Gastroesophageal sphincter (tissue), 4 donors: ENCODE measurements around the gene VSTM2L. TPM values are rescaled to one million over a fixed set of nuclear protein-coding genes. Genes with fewer than 3 reads are reported as not detected.

Source experiments
- ATAC-seq: fragments of 150-250 bp; one replicate; pipeline ENCODE4 v1.9.1; 2016; ENCODE audit warnings: mild to moderate bottlenecking, moderate library complexity
- H3K27ac ChIP-seq, 4 donors: fragments of 200-600 bp; sonication (generic) in 3 of 4; 1 replicate in 3 of 4; 2 replicates in 1 of 4; pipeline ENCODE4 v1.5.1; 2016 to 2019
- H3K27me3 ChIP-seq: fragments of 200-600 bp; sonication (generic); one replicate; pipeline ENCODE4 v1.5.1; 2019
- H3K36me3 ChIP-seq, 2 donors: fragments of 200-600 bp; sonication (generic); one replicate each; pipeline ENCODE4 v1.5.1; 2019; ENCODE audit warnings: control low read depth in 1 of 2
- H3K4me1 ChIP-seq, 3 donors: fragments of 200-600 bp; sonication (generic); 1 replicate in 2 of 3; 2 replicates in 1 of 3; pipeline ENCODE4 v1.5.1; 2016 to 2019; ENCODE audit warnings: control low read depth in 2 of 3
- H3K4me3 ChIP-seq, 2 donors: fragments of 200-600 bp; sonication (generic); one replicate each; pipeline ENCODE4 v1.5.1; 2019; ENCODE audit warnings: mild to moderate bottlenecking in 1 of 2, moderate library complexity in 1 of 2
- H3K9me3 ChIP-seq, 3 donors: fragments of 200-600 bp; sonication (generic); one replicate each; pipeline ENCODE4 v1.5.1; 2017 to 2019; ENCODE audit warnings: control low read depth in 2 of 3
- CTCF ChIP-seq, 4 experiments: fragments of 200-600 bp in 2 of 4; fragments of 450-650 bp in 2 of 4; sonication (generic) in 1 of 4; IDR thresholded peaks; one replicate each; pipeline ENCODE4 v1.5.1; 2017 to 2019; ENCODE audit warnings: antibody characterized with exemption in 4 of 4, mild to moderate bottlenecking in 2 of 4, moderate library complexity in 2 of 4
- EP300 ChIP-seq: sonication (generic); formaldehyde crosslinking; IDR thresholded peaks from one replicate; pipeline ENCODE4 v1.6.1; 2017; ENCODE audit warnings: antibody characterized with exemption, mild to moderate bottlenecking
- POLR2A ChIP-seq, 2 donors: fragments of 450-650 bp; IDR thresholded peaks; one replicate each; pipeline ENCODE4 v1.6.1; 2017; ENCODE audit warnings: antibody characterized with exemption in 2 of 2, mild to moderate bottlenecking in 2 of 2, moderate library complexity in 1 of 2
- POLR2AphosphoS5 ChIP-seq: sonication (generic); formaldehyde crosslinking; IDR thresholded peaks from one replicate; pipeline ENCODE4 v1.6.1; 2017; ENCODE audit warnings: antibody characterized with exemption
- WGBS, 2 donors: methylation state at CpG; one replicate each; pipeline ENCODE4 v1.1.5; 2018; ENCODE audit warnings: low coverage in 1 of 2; 5-methylcytosine and 5-hydroxymethylcytosine counted together
- total RNA-seq, 4 donors: library from RNA; depleted of rRNA; stranded (reverse); fragments of >200 nt; gene quantifications; one replicate each; pipeline ENCODE4 v1.1.0, GENCODE V29; 2016

Gene VSTM2L
- total RNA-seq, 4 donors from 2014 or later = 0.94 to 8.5 (median 7.0) TPM

GRCh38 chr20:37878835-37879599 is 23.9 kb upstream of the VSTM2L start:
- no peak for ATAC-seq
- no peaks in the 10 kb centered on the region for H3K9me3 ChIP-seq
- no peaks in the 10 kb centered on the region for H3K27me3 ChIP-seq
- H3K4me1 ChIP-seq = peaks cover 0 to 6% (median 0%) of the 10 kb centered on the region in 3 donors
- no peak overlapping the region for H3K4me3 ChIP-seq
- WGBS, 2 donors = 68 to 88% methylated on average over 4 to 8 of the region's 12 CpGs
- no peak for TF ChIP-seq POLR2A (IDR thresholded peaks at IDR 0.05)
- no peak overlapping the region for H3K27ac ChIP-seq
- H3K36me3 ChIP-seq = peaks cover 0 to 17% of the 10 kb centered on the region in 2 donors

GRCh38 chr20:37879843-37880242 is 23.1 kb upstream of the VSTM2L start:
- H3K4me1 ChIP-seq = peaks cover 0 to 6% (median 0%) of the 10 kb centered on the region in 3 donors
- no peaks in the 10 kb centered on the region for H3K27me3 ChIP-seq
- TF ChIP-seq POLR2AphosphoS5 (no peak), EP300 (no peak)
- H3K4me3 ChIP-seq = no peak overlapping the region
- ATAC-seq = no peak
- no peak overlapping the region for H3K27ac ChIP-seq
- H3K36me3 ChIP-seq = peaks cover 0 to 9% of the 10 kb centered on the region in 2 donors
- WGBS, 2 donors = 100% methylated on average over 1 of the region's 1 CpG; no CpG with 5 or more reads in 1 of the 2 donors
- no peaks in the 10 kb centered on the region for H3K9me3 ChIP-seq

GRCh38 chr20:37880726-37881591 is 22.0 kb upstream of the VSTM2L start:
- peak; percentile 42 for ATAC-seq
- 58 to 89% methylated on average over 3 to 12 of the region's 18 CpGs for WGBS, 2 donors

GRCh38 chr20:37881601-37882343 is 21.2 kb upstream of the VSTM2L start:
- ATAC-seq = no peak
- Histone ChIP-seq H3K4me1 (peaks cover 0 to 6% (median 0%) of the 10 kb centered on the region in 3 donors), H3K9me3 (no peaks in the 10 kb centered on the region), H3K4me3 (no peak overlapping the region), H3K36me3 (no peaks in the 10 kb centered on the region), H3K27me3 (no peaks in the 10 kb centered on the region), H3K27ac (no peak overlapping the region)
- 73 to 78% methylated on average over 10 to 15 of the region's 22 CpGs for WGBS, 2 donors
- no peak for TF ChIP-seq EP300
- no peak for TF ChIP-seq POLR2AphosphoS5
- TF ChIP-seq POLR2A (IDR thresholded peaks at IDR 0.05) = no peak
- no peak for TF ChIP-seq CTCF (IDR thresholded peaks at IDR 0.05)

More at GRCh38 chr20:37880726-37881591, 22.0 kb upstream of the VSTM2L start:
- no peak for TF ChIP-seq POLR2AphosphoS5
- Histone ChIP-seq H3K27me3 (no peaks in the 10 kb centered on the region), H3K36me3 (no peaks in the 10 kb centered on the region), H3K4me1 (peaks cover 0 to 6% (median 0%) of the 10 kb centered on the region in 3 donors), H3K27ac (no peak overlapping the region), H3K9me3 (no peaks in the 10 kb centered on the region), H3K4me3 (no peak overlapping the region)

GRCh38 chr20:37882961-37883712 is 19.8 kb upstream of the VSTM2L start:
- Histone ChIP-seq H3K4me1 (peaks cover 0 to 6% (median 0%) of the 10 kb centered on the region in 3 donors), H3K4me3 (no peak overlapping the region), H3K27me3 (no peaks in the 10 kb centered on the region), H3K36me3 (no peaks in the 10 kb centered on the region), H3K27ac (no peak overlapping the region), H3K9me3 (no peaks in the 10 kb centered on the region)
- ATAC-seq = no peak
- 61 to 77% methylated on average over 6 of the region's 16 CpGs for WGBS, 2 donors
- TF ChIP-seq EP300 (no peak), POLR2AphosphoS5 (no peak), CTCF (IDR thresholded peaks at IDR 0.05) (no peak), POLR2A (IDR thresholded peaks at IDR 0.05) (no peak)
